ENCODE measurements around the gene SUGCT. TPM values are rescaled to one million over a fixed set of nuclear protein-coding genes. Genes with fewer than 3 reads are reported as not detected.

The SUGCT gene
- total and polyA plus RNA-seq, 2 of the 13 experiments (the other 11 are each of a cell fraction or from before 2014, with no cell fraction given) = 10.1 to 22.2 TPM

DNA sequence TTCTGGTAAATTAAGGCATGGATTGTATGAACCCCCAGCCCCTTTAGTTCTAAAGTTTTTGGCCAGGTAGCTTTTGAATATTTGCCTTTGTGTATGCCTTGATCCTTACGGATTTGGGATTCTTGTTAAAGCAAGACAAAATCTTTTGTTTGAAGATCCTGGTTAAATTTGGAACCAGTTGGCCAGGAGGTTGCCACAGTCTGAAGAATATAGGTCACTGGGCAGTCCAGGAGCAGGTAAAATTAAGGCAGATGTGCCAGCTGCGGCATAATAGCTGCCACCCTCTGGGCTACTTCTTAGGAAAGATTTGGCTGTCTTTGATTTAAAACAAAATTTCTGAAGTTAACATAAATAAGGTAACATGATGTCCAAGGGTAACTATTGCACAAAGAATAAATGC lies 192.3 kb downstream of the SUGCT start:
- Histone ChIP-seq H3K27ac (ENCODE audit: extremely low read length, insufficient read depth, low read length) (no peak overlapping the region), H3K79me2 (ENCODE audit: insufficient read depth, low read length) (no peaks in the 10 kb centered on the region), H3K9ac (ENCODE audit: insufficient read depth, low read depth, low read length) (no peak overlapping the region), H3K4me3 (replicated peaks in 1 of 3; ENCODE audit: insufficient read depth in 1 of 3, low read depth in 2 of 3, low read length in 3 of 3) (no peak overlapping the region), H3K4me1 (ENCODE audit: insufficient read depth, low read length) (no peaks in the 10 kb centered on the region), H3K9me3 (ENCODE audit: low read length) (no peaks in the 10 kb centered on the region), H3K27me3 (ENCODE audit: control insufficient read depth in 1 of 2, insufficient read depth in 2 of 2, low read length in 2 of 2) (no peaks in the 10 kb centered on the region), H3K36me3 (replicated peaks in 1 of 2; ENCODE audit: control insufficient read depth in 1 of 2, insufficient read depth in 2 of 2, low read length in 2 of 2) (no peaks in the 10 kb centered on the region), H4K20me1 (ENCODE audit: insufficient read depth, low read length) (no peaks in the 10 kb centered on the region), H2AFZ (ENCODE audit: low read length) (no peak overlapping the region), H3K4me2 (ENCODE audit: low read depth, low read length) (no peak overlapping the region)
- CTCF ChIA-PET (ENCODE audit: low intra/inter-chr PET ratio, low total read pairs) = no interaction called here
- no TSS peak for BruUV-seq (replicated peaks)
- intact Hi-C loops (cut with micrococcal nuclease; ENCODE audit: unreplicated experiment) (no loop called here), in situ Hi-C loops (cut with HindIII; ENCODE audit: extremely low pct_ligation_motif_present, low pct_unique_long_range_greater_than_20kb) (loop anchor here (5.0 to 10.0 kb wide), 2 partner anchors 280 to 1378 kb away; partner anchors contain the start of gene INHBA)
- POLR2A ChIA-PET = no interaction called here
- ATAC-seq (no peak), FAIRE-seq (no peak), DNase-seq (ENCODE audit: low spot score) (no peak)
- WGBS (ENCODE audit: low lambda C conversion rate) = 93% methylated on average over 2 of the region's 2 CpGs
- TF ChIP-seq CEBPB (IDR thresholded peaks at IDR 0.05; ENCODE audit: borderline replicate concordance, low read depth, low read length) (no peak), ARHGAP35 (CRISPR knock-in tag; IDR thresholded peaks at IDR 0.05; ENCODE audit: borderline replicate concordance) (no peak), HES4 (CRISPR knock-in tag; IDR thresholded peaks at IDR 0.05; ENCODE audit: borderline replicate concordance) (no peak), ELF4 (CRISPR knock-in tag; IDR thresholded peaks at IDR 0.05; ENCODE audit: borderline replicate concordance) (no peak), ZBTB1 (CRISPR knock-in tag; IDR thresholded peaks at IDR 0.05; ENCODE audit: borderline replicate concordance) (no peak), ZNF343 (CRISPR knock-in tag; IDR thresholded peaks at IDR 0.05) (no peak)
- TF ChIP-seq, protein P1, sequence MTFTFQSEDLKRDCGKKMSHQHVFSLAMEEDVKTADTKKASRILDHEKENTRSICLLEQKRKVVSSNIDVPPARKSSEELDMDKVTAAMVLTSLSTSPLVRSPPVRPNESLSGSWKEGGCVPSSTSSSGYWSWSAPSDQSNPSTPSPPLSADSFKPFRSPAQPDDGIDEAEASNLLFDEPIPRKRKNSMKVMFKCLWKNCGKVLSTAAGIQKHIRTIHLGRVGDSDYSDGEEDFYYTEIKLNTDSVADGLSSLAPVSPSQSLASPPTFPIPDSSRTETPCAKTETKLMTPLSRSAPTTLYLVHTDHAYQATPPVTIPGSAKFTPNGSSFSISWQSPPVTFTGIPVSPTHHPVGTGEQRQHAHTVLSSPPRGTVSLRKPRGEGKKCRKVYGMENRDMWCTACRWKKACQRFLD (CRISPR knock-in tag; IDR thresholded peaks at IDR 0.05; ENCODE audit: borderline replicate concordance) = no peak
- TF ChIP-seq, protein P2, sequence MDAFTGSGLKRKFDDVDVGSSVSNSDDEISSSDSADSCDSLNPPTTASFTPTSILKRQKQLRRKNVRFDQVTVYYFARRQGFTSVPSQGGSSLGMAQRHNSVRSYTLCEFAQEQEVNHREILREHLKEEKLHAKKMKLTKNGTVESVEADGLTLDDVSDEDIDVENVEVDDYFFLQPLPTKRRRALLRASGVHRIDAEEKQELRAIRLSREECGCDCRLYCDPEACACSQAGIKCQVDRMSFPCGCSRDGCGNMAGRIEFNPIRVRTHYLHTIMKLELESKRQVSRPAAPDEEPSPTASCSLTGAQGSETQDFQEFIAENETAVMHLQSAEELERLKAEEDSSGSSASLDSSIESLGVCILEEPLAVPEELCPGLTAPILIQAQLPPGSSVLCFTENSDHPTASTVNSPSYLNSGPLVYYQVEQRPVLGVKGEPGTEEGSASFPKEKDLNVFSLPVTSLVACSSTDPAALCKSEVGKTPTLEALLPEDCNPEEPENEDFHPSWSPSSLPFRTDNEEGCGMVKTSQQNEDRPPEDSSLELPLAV (CRISPR knock-in tag; conservative IDR thresholded peaks at IDR 0.05; ENCODE audit: low read depth) = no peak
- TF ChIP-seq, protein P3, sequence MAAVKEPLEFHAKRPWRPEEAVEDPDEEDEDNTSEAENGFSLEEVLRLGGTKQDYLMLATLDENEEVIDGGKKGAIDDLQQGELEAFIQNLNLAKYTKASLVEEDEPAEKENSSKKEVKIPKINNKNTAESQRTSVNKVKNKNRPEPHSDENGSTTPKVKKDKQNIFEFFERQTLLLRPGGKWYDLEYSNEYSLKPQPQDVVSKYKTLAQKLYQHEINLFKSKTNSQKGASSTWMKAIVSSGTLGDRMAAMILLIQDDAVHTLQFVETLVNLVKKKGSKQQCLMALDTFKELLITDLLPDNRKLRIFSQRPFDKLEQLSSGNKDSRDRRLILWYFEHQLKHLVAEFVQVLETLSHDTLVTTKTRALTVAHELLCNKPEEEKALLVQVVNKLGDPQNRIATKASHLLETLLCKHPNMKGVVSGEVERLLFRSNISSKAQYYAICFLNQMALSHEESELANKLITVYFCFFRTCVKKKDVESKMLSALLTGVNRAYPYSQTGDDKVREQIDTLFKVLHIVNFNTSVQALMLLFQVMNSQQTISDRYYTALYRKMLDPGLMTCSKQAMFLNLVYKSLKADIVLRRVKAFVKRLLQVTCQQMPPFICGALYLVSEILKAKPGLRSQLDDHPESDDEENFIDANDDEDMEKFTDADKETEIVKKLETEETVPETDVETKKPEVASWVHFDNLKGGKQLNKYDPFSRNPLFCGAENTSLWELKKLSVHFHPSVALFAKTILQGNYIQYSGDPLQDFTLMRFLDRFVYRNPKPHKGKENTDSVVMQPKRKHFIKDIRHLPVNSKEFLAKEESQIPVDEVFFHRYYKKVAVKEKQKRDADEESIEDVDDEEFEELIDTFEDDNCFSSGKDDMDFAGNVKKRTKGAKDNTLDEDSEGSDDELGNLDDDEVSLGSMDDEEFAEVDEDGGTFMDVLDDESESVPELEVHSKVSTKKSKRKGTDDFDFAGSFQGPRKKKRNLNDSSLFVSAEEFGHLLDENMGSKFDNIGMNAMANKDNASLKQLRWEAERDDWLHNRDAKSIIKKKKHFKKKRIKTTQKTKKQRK (IDR thresholded peaks at IDR 0.05; ENCODE audit: low read length) = no peak
